GM21526 (cell line): ENCODE data around the gene DARS2.

Experiments used
- ATAC-seq: cut with Tn5 transposase; IDR thresholded peaks from one replicate; pipeline ENCODE4 v1.9.1; 2021; ENCODE audit warnings: moderate library complexity; ENCODE audit not compliant: unreplicated experiment, low FRiP score

Gene DARS2

GRCh38 chr1:173886746-173887611 is 62.5 kb downstream of the DARS2 start:
- ATAC-seq = no peak

- no peak for ATAC-seq
These were observed 63.2 kb downstream of the DARS2 start for GRCh38 chr1:173887627-173888026.

- no peak for ATAC-seq
These were observed 64.3 kb downstream of the DARS2 start for GRCh38 chr1:173888749-173889148.

GRCh38 chr1:173889885-173890284 is 65.4 kb downstream of the DARS2 start:
- ATAC-seq = no peak

- no peak for ATAC-seq
These were observed 69.1 kb downstream of the DARS2 start for GRCh38 chr1:173893611-173894010.

GRCh38 chr1:173894189-173894588 is 69.7 kb downstream of the DARS2 start:
- ATAC-seq = no peak

GRCh38 chr1:173900427-173900826 is 76.0 kb downstream of the DARS2 start:
- ATAC-seq = no peak

GRCh38 chr1:173900992-173901391 is 76.5 kb downstream of the DARS2 start:
- ATAC-seq = no peak

GRCh38 chr1:173903827-173904531 is 79.5 kb downstream of the DARS2 start:
- no peak for ATAC-seq
